GM12865 (cell line): ENCODE data around the gene MUC21.

Experiments used
- DNase-seq: peaks from one replicate; pipeline ENCODE4 v3.0.0; 2010; ENCODE audit warnings: low read depth
- H3K4me3 ChIP-seq: 2 replicates; pipeline ENCODE4 v1.5.1; 2011; ENCODE audit warnings: mild to moderate bottlenecking, low read depth, low read length, control low read depth
- CTCF ChIP-seq: IDR thresholded peaks from 2 replicates; pipeline ENCODE4 v1.5.1; 2011; ENCODE audit warnings: low read length, control low read depth, low read depth, inconsistent platforms; ENCODE audit not compliant: insufficient read depth; ENCODE audit errors: missing control alignments

The MUC21 gene

GRCh38 chr6:30979141-30979540 is 4.4 kb upstream of the MUC21 start:
- no peak for DNase-seq
- H3K4me3 ChIP-seq, result no peak overlapping the region
- no peak for TF ChIP-seq CTCF

- TF ChIP-seq CTCF, result no peak
- no peak for DNase-seq
- H3K4me3 ChIP-seq, result no peak overlapping the region
These were observed 3.8 kb upstream of the MUC21 start for GRCh38 chr6:30979690-30980089.

GRCh38 chr6:30981942-30982772 is 1.4 kb upstream of the MUC21 start:
- DNase-seq, result no peak
- no peak overlapping the region for H3K4me3 ChIP-seq
- TF ChIP-seq CTCF, result no peak

GRCh38 chr6:30985490-30985889 is 2.0 kb downstream of the MUC21 start:
- no peak for TF ChIP-seq CTCF
- H3K4me3 ChIP-seq, result no peak overlapping the region
- DNase-seq, result no peak

- H3K4me3 ChIP-seq, result no peak overlapping the region
- TF ChIP-seq CTCF, result no peak
- no peak for DNase-seq
These were observed 3.8 kb downstream of the MUC21 start for GRCh38 chr6:30987304-30987703.

- DNase-seq, result no peak
- no peak overlapping the region for H3K4me3 ChIP-seq
- no peak for TF ChIP-seq CTCF
These were observed 4.8 kb downstream of the MUC21 start for GRCh38 chr6:30988209-30988825.
